ENCODE data around the gene SCARF2.

Gene SCARF2

DNA sequence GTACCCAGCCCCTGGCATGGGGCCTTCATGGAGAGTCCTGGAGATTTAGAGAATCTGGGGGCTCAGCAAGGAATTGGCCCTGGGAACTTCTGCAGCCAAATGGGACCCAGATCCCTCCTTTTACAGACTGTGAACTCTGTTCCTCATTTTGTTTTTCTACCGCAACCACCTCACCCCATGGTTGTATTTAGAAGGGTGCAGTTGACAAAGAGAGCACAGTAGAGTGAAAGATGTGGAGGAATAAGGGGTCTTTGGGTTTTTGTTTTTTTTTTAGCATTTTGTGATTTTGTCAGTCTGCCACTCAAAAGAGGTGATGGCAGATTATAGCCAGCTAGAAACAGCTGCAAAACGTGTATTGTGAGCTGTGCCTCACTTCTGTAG is 41.7 kb downstream of the SCARF2 start:
- TF ChIP-seq, protein P1, sequence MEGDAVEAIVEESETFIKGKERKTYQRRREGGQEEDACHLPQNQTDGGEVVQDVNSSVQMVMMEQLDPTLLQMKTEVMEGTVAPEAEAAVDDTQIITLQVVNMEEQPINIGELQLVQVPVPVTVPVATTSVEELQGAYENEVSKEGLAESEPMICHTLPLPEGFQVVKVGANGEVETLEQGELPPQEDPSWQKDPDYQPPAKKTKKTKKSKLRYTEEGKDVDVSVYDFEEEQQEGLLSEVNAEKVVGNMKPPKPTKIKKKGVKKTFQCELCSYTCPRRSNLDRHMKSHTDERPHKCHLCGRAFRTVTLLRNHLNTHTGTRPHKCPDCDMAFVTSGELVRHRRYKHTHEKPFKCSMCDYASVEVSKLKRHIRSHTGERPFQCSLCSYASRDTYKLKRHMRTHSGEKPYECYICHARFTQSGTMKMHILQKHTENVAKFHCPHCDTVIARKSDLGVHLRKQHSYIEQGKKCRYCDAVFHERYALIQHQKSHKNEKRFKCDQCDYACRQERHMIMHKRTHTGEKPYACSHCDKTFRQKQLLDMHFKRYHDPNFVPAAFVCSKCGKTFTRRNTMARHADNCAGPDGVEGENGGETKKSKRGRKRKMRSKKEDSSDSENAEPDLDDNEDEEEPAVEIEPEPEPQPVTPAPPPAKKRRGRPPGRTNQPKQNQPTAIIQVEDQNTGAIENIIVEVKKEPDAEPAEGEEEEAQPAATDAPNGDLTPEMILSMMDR (IDR thresholded peaks at IDR 0.05; ENCODE audit: low read depth, low read length, poor library complexity, severe bottlenecking): no peak
- no peak for TF ChIP-seq EZH2phosphoT487 (IDR thresholded peaks at IDR 0.05; ENCODE audit: borderline replicate concordance, low read length)

DNA sequence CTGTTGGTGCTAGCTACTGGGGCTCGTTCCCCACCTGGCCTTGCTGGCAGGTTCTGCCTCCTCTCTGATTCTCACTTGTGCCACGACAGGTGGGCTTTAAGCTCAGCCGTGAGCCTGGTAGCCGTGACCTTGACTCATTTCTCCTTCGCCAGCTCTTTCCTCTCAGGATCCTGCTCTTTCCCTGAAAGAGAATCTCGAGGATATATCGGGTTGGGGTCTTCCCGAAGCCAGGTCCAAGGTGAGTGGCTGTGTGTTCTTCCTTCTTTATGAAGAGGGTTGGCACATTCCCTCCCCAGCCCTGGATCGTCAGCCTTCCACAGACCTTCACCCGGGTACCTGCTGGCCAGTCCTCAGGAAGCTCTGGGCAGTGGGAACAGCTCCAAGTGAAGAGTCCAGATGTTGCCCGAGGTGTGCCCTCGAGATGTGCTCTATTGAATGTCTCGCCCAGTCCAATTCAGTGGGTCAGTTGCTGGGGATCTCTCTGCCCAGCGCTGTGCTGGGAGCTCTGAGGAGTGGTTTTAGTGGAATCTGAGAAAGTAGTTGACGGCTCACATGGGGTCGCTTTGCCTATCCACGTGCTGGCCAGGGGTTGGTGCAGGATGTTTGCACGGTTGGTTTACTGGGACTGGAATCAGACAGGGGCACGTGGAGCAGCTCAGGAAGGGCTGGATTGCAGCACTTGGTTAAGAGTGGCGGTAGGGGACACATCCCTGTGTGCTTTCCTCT is 42.3 kb downstream of the SCARF2 start:
- Histone ChIP-seq H3K27ac (ENCODE audit: low read depth, low read length) (no peak overlapping the region), H3K4me3 (ENCODE audit: low read length) (no peak overlapping the region)
- TF ChIP-seq EZH2phosphoT487 (IDR thresholded peaks at IDR 0.05; ENCODE audit: borderline replicate concordance, low read length): no peak
- TF ChIP-seq, protein P1 (IDR thresholded peaks at IDR 0.05; ENCODE audit: low read depth, low read length, poor library complexity, severe bottlenecking): no peak

More for the DNA sequence above, 41.7 kb downstream of the SCARF2 start:
- Histone ChIP-seq H3K36me3 (ENCODE audit: control insufficient read depth, low read length) (no peaks in the 10 kb centered on the region), H3K9me2 (replicated peaks; ENCODE audit: control insufficient read depth, low read length) (no peaks in the 10 kb centered on the region), H3K9me3 (ENCODE audit: control insufficient read depth, insufficient read depth, low read length) (no peaks in the 10 kb centered on the region), H3K27ac (ENCODE audit: low read depth, low read length) (no peak overlapping the region), H3K4me1 (ENCODE audit: control insufficient read depth, low read length) (no peaks in the 10 kb centered on the region), H3K4me3 (ENCODE audit: low read length) (no peak overlapping the region), H4K20me1 (ENCODE audit: control insufficient read depth, insufficient read depth, low read depth, low read length) (0 out of 2 replicates have a peak, but pooled peaks cover 3% of the 10 kb centered on the region), H3F3A (ENCODE audit: control insufficient read depth, insufficient read depth) (no peaks in the 10 kb centered on the region), H3K79me2 (ENCODE audit: control insufficient read depth, low read length) (no peaks in the 10 kb centered on the region), H3K27me3 (ENCODE audit: control insufficient read depth, low read length) (peaks cover 41% of the 10 kb centered on the region), H3K4me2 (ENCODE audit: low read length) (no peak overlapping the region)

DNA sequence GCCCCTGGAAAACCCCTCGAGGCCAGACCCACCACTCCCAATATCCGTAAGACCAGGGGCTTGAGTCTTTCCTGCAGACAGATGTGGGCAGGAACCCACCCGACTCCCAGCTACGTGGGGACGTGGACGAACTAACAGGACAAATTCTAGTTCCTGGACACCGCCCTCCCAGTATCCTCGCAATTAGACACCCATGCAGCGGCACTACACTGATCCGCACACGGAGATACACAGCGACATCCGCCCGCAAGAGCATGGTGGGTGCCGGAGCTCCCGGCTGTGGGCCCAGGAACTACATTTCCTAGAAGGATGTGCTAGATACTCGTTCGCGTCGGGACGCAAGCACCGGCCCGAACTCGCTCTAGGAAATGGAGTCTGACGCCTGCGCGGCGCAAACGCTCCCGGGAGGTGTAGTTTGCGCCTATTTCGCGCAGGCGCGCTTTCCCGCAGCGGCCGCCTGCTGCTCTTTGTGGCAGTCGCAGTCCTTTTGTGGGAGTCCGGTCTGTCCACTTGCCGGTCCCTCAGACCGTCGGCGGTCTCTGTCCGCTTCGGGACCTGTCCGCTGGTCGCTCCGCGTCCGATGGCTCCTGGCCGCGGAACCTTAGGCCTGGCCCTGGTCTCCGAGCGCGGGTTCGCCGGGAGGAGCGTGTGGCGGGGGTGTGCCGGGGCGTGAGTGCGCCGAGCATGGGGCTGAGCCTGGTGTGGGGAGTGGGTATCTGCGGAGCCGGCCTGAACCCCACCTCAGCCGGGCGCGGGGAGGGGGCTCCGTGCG is 43.7 kb downstream of the SCARF2 start, which contains the start of gene ZNF74:
TSS of gene ZNF74 (plus strand) at position 447 of the 772 bp plus-strand sequence. CDS start 478 bp downstream, outside the sequence.
- H3K36me3 ChIP-seq (ENCODE audit: control insufficient read depth, low read length): no peaks in the 10 kb centered on the region
- H3F3A ChIP-seq (ENCODE audit: control insufficient read depth, insufficient read depth): no peaks in the 10 kb centered on the region
- no peaks in the 10 kb centered on the region for H3K9me2 ChIP-seq (replicated peaks; ENCODE audit: control insufficient read depth, low read length)
- H3K9me3 ChIP-seq (ENCODE audit: control insufficient read depth, insufficient read depth, low read length): no peaks in the 10 kb centered on the region
- peaks cover 41% of the 10 kb centered on the region for H3K27me3 ChIP-seq (ENCODE audit: control insufficient read depth, low read length)
- 0 out of 2 replicates have a peak, but pooled peaks cover 3% of the 10 kb centered on the region for H4K20me1 ChIP-seq (ENCODE audit: control insufficient read depth, insufficient read depth, low read depth, low read length)
- H3K79me2 ChIP-seq (ENCODE audit: control insufficient read depth, low read length): no peaks in the 10 kb centered on the region
- peak within 1 kb of the TSS; percentile 51 for H3K4me2 ChIP-seq (ENCODE audit: low read length)
- peak within 1 kb of the TSS; percentile 28 for H3K4me3 ChIP-seq (ENCODE audit: low read length)
- peak; percentile 66; the same call in 1 of the 2 replicates for TF ChIP-seq EZH2phosphoT487 (IDR thresholded peaks at IDR 0.05; ENCODE audit: borderline replicate concordance, low read length)
- TF ChIP-seq, protein P1 (IDR thresholded peaks at IDR 0.05; ENCODE audit: low read depth, low read length, poor library complexity, severe bottlenecking): no peak
- H3K4me1 ChIP-seq (ENCODE audit: control insufficient read depth, low read length): no peaks in the 10 kb centered on the region
- H3K27ac ChIP-seq (ENCODE audit: low read depth, low read length): no peak within 1 kb of the TSS

More for the DNA sequence above, 42.3 kb downstream of the SCARF2 start:
- H3K79me2 ChIP-seq (ENCODE audit: control insufficient read depth, low read length): no peaks in the 10 kb centered on the region
- H3K27me3 ChIP-seq (ENCODE audit: control insufficient read depth, low read length): peaks cover 41% of the 10 kb centered on the region
- no peak overlapping the region for H3K4me2 ChIP-seq (ENCODE audit: low read length)
- H3K9me2 ChIP-seq (replicated peaks; ENCODE audit: control insufficient read depth, low read length): no peaks in the 10 kb centered on the region
- H3K36me3 ChIP-seq (ENCODE audit: control insufficient read depth, low read length): no peaks in the 10 kb centered on the region
- H3F3A ChIP-seq (ENCODE audit: control insufficient read depth, insufficient read depth): no peaks in the 10 kb centered on the region
- 0 out of 2 replicates have a peak, but pooled peaks cover 3% of the 10 kb centered on the region for H4K20me1 ChIP-seq (ENCODE audit: control insufficient read depth, insufficient read depth, low read depth, low read length)
- no peaks in the 10 kb centered on the region for H3K9me3 ChIP-seq (ENCODE audit: control insufficient read depth, insufficient read depth, low read length)
- H3K4me1 ChIP-seq (ENCODE audit: control insufficient read depth, low read length): no peaks in the 10 kb centered on the region
